ENCODE data around the gene SMAD4.

DNA sequence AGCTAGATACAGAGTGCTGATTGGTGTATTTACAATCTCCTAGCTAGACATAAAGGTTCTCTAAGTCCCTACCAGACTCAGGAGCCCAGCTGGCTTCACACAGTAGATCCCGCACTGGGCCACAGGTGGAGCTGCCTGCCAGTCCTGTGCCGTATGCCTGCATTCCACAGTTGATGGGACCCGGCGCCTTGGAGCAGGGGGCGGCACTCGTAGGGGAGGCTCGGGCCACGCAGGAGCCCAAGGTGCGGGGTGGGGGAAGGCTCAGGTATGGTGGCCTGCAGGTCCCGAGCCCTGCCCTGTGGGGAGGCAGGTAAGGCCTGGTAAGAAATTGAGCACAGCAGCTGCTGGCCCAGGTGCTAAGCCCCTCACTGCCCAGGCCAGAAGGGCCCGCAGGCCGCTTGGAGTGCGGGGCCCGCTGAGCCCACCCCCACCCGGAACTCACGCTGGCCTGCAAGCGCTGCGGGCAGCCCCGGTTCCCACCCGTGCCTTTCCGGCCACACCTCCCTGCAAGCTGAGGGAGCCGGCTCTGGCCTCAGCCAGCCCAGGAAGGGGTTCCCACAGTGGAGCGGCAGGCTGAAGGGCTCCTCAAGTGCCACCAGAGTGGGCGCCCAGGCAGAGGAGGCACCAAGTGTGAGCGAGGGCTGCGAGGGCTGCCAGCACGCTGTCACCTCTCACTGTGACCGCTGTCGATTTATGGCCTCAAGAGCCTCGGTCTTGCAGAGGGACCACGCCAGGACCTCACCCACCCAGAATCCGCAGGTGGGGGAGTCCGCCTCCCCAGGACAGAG lies 91.0 kb downstream of the SMAD4 start:
- TF ChIP-seq, protein P1, sequence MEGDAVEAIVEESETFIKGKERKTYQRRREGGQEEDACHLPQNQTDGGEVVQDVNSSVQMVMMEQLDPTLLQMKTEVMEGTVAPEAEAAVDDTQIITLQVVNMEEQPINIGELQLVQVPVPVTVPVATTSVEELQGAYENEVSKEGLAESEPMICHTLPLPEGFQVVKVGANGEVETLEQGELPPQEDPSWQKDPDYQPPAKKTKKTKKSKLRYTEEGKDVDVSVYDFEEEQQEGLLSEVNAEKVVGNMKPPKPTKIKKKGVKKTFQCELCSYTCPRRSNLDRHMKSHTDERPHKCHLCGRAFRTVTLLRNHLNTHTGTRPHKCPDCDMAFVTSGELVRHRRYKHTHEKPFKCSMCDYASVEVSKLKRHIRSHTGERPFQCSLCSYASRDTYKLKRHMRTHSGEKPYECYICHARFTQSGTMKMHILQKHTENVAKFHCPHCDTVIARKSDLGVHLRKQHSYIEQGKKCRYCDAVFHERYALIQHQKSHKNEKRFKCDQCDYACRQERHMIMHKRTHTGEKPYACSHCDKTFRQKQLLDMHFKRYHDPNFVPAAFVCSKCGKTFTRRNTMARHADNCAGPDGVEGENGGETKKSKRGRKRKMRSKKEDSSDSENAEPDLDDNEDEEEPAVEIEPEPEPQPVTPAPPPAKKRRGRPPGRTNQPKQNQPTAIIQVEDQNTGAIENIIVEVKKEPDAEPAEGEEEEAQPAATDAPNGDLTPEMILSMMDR (conservative IDR thresholded peaks at IDR 0.05; ENCODE audit: low read length): no peak
- TF ChIP-seq EZH2phosphoT487 (IDR thresholded peaks at IDR 0.05; ENCODE audit: borderline replicate concordance): no peak
